Measurements from ENCODE around the gene NAP1L4.
A peak's percentile ranks its signal among the peaks of the same experiment; 100 is the strongest.
"Not testable (repeated sequence)": the region's sequence is repeated elsewhere in the genome, so short reads cannot be mapped to it uniquely, and the experiment has no call there.

The NAP1L4 gene

DNA sequence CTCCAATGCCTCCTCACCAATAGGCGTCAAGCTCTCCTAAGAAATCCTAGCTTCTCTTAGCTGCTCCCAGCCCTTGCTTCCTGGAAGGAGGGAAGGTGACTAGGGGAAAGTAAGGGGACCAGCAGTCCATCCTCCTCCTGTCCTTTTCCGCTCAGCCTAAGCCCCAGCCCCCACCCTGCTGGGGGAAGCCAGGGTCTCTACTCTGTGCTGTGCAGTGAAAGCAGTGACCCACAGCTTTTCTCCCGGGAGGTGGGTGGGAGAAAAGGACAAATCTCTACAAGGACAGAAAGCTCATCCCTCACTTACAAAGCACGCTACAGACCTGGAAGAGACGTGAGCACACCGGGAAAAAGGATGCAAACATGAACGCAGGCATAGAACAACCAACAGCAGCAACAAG, 32.0 kb downstream of the NAP1L4 start:
- DNase-seq (ENCODE audit: low read depth, low spot score), result no peak

DNA sequence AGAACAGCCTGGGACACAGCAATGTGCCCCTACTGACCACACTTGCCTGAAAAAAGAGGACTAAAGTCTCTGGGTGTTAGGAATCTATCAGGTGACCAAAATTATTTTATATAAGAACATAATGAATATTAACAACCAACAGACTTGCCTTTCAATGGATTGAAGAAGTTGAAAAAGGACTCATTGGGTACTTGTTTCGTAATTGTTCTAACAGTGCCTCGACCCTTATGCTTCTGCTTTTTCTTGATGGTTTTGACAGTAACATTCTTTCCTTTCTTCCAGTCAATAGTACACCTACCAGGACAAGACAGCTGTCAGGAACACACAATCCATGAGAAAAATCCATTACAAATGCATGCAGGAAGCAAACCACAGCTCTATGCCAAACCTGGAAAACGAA, 33.9 kb downstream of the NAP1L4 start:
- no peak for DNase-seq (ENCODE audit: low read depth, low spot score)

DNA sequence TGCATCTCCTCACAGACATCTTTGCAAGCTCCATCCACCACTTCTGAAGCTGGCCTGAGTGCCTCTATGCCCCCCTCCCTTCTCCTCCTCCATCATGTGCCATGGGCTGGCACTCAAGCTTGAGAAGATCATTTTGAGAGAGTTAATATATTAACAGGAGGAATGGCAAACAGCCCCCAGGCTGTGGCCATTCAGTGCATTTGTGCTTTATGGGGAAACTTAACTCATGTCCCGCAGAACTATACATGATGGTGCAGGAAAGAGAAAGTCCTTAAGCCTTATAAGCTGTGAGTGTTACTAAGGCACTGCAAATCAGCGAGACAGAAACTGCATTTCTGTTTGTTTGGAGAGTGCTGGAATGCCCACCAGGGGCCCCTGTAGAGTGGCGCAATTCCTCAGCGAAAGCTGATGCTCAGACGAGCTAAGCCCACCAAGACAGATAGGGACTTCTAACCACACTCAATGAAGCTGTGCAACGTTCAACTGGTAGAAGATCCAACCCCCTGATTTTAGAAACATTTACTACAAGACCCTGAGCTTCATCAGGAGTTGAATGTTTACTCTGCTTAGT, 36.1 kb downstream of the NAP1L4 start:
- no peak for DNase-seq (ENCODE audit: low read depth, low spot score)

DNA sequence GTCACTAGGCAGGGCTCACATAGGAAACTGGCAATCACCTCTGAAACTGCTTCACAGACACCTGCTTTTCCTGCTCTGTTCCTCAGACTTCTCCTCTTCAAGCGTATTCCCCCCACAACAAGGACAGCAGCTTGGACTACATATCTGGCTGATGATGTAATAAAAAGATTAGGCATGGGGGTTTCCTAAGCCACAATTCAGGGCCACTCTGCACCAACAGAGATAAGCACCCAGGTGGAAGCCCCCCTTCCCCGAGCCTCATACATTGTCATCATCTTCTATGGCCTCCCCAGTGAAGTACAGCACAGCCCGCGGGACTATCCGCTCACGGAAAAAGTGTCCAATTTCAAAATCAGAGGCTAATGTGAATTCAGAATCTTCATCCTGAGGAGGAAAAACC, 37.9 kb downstream of the NAP1L4 start:
- DNase-seq (ENCODE audit: low read depth, low spot score), result no peak

DNA sequence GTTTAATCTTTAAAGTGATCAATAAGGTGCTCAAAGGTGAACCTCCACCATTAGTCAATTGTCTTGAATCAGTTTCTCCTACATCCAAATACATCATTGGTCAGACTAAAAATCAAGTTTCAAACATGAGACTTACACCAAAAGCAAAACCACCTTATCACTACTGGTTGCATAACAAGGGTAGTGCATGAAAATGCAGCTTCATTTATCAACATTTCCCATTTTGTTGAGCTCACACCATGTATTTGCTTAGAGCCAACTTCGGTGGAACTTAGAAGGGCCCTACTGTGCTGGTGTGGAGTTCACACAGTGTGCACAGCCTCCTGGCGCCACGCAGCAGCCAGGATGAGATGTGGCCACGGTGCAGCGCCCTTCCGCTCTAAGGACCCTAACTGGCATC, 39.8 kb downstream of the NAP1L4 start:
- no peak for DNase-seq (ENCODE audit: low read depth, low spot score)

DNA sequence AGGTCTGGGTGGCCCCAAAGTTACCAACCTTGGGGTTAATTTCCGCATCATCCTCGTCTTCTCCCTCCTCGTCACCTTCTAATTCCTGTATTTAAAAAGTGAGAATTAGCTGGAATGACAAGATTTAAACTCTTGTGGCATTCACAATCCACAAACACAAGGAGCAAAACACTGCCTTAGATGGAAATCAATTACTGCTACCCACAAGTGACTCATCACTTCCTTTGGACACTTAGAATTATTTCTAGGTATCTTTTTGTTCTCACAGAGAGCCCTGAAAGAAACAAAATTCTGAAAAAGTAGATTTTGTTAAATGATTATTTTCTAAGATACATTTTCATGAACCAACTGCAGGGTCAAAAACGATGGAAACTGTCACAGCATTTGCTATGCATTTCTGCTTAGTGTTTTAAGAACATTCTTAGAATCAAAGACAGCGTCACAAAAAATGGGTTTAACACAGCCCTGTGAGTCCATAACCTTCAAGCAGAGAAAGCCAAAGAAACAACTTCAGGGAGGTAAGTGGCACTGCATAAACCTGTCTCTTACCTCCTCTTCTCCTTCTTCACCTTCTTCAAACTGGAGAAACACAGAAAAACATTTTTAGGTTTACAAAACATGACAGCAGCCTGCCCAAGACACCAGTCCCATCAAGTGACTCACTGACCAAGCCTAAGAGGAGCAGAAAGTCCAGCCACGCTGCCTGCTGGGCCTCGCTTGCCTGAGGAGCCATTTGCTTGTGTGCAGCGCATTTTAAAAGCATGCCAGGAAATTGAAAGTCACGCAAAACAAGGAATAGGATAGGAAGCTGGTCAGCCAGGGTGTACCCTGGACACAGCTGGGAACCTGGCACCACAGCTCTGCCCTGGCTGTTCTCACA, 40.7 kb downstream of the NAP1L4 start:
- DNase-seq (ENCODE audit: low read depth, low spot score), result peak; percentile 79

DNA sequence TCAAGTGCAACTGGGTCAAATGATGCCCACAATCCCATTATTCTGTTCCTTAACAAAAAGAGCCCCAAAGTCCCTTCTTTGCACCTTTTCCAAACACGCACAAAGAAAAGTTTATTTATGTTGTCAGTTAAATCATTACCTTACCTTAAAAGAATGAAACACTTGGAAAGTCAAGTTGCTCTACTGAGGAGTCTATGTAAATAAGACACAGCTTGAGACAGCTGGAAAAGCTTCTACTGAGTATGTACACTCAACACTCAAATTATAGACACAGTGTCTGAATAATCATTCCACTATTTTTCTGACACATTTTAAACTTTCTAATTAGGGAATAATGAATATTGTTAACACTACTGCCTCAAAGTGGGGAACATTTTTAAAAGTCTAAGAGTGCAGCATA, 41.3 kb downstream of the NAP1L4 start:
- DNase-seq (ENCODE audit: low read depth, low spot score), result no peak

DNA sequence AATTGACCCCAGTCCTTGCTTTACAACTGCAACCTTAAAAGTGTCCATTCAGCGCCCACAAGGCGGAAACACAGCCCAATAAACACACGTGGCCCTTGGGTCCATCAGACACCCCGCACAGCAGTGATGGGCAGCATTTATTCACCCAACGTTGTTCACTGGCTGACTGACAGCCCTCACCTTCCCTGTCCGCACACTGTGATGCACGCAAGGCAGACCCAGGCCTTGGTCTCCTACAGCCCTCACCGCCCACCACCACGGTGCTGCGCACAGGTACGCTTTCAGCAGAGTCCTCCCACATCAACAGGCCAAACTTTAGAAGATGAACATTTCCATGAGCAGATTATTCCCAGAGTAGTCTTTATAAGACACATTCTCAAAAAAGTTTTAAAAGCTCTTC, 42.2 kb downstream of the NAP1L4 start:
- no peak for DNase-seq (ENCODE audit: low read depth, low spot score)

DNA sequence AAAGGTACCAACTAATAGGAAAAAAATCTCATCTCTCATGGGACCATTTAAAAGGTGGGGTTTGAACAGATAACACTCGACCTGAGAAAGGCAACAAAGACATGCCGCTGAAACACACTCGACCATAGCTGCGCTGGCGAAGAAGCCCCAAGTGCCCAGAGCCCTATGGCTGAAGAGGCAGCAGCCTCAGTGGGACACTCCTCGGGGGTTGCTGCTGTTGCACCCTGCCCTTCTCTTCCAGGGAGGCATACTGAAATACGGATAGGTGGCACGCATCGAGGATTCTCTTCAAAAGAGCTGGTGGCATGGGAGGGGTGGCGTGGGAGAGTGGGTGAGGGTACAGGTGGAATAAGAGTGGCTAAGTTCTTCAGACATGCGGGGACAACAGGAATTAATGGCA, 44.4 kb downstream of the NAP1L4 start:
- no peak for DNase-seq (ENCODE audit: low read depth, low spot score)

DNA sequence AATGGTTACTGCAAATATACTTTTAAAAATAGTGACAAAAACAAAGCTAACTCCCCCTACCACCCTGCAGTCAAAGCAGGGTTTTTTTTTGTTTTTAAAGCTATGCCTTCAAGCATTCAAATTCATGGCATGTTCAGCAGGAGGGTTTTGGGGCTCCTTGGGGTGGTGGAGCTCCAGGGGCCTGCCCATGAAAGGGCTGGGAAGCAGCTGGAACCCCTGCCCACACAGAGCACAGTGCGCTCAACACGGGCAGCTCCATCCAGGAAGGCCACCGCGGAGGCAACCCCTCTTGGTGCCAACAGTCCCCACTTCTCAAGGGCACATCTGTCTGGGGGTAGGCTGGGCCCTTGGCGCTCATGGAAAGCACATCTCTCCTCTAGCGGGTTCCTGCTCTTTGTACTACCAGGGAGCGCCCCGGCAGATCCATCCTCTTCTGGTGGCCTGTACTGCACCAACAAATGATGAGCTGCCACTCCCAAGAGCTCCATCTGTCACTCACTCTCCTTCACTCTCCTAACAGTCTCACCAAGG, 46.3 kb downstream of the NAP1L4 start:
- DNase-seq (ENCODE audit: low read depth, low spot score), result no peak

DNA sequence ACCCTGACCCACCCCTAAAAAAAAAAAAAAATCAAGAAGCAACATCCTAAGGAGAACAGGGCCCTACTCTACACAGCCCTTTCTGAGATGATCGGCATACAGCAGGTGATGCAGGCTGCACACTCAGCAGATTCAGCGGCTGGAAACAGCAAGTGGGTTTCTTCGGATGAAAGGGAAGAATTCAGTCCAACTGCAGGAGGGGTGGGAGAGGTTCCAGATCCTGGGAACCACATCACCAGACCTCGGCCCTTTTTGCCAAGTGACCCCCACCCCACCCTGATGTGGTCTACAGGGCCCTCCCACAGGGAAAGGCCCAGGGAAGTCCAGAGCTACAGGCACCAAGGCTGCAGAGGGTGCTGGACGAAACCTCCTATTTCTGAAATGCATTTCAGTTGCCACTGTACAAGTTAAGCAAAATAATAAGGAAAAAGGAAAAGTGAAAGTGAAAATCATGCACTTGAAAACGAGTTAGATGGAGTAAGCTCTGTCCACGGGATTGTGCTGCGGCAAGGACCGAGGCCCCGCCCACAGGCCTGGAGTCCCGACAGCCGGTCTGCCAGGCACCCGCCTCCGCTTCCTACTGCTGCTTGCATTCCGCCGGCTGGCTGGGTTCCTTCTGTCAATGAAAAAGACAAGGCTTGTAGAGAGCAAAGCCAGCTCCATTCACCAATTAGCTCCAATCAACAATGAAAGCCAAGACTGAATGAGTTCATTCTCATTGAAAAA, 46.9 kb downstream of the NAP1L4 start:
- peak; percentile 96 for DNase-seq (ENCODE audit: low read depth, low spot score)

DNA sequence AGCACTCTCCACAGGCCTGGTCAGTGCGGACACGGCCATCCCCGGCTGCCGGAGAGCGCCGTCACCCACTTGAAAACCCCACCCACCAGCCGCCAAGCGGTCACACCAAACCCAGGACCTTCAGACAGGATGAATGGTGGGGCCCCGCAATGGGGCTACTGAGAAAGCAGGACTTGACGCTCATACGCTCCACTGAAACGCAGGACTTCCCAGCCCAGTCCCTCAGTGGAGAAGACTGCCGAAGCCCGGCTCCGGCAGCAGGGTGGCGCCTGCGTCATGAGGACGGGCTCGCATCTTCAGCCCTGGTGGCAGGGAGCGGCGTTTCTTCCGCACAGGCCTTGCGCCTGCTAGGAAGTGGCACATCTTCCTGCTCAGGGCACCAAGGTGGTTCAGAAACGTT, 47.6 kb downstream of the NAP1L4 start:
- DNase-seq (ENCODE audit: low read depth, low spot score), result peak; percentile 53

DNA sequence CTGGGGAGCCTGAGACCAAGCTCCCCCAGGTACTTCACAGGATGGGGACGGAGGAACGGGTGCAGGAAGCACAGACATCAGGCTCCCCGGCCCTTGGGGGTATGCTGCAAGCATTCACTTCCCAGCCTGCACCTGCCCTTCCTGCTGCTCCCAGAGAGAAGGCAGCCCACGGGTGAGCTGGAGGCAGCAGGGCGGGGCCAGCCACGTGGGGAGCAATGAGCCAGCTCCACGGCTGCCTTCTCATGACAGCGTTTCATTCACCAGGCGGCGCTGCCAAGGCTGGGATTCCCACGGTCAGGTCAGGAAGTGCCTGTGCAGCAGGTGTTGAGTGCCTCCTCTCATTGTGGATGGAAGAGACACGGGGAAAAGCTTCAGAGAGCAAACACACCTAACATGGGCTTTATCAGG, 48.4 kb downstream of the NAP1L4 start:
- no peak for DNase-seq (ENCODE audit: low read depth, low spot score)

DNA sequence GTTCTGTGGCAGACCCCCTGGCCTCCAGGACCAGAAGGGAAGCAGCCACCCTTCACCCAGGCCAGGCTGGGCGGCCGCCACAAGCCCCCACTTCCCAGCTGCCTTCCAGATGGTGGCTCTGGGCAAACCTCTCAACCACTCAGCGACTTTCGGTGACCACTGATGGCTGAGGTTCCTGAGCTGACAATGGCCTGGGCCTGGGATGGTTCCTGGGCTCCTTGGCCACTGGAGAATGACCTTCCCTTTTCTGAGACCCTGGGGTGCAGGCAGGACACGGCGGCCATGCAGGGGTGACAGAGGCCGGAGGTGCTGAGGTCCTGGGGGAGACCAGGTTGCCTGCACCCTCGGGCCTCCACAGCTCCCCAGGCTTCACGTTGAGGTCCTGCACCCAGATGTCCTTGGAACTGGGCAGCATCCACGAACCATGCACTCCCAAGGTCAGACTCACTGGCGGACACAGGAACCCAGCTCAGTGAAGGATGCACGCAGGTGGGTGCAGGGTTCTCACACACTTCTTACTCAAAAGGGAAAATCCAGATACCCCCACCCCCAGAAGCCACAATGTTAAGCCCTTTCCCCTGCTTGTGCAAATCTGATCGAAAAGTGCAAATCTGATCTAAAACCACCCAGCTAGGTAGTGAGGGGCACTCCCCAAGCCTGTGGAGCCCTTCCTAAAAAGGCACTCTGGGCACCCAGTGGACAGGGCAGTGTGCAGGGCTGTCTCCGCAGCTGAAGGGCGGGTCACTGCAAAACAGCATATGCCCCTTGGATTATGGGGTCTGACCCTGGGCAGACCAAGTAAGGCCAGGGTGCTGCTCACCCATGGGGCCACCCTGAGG, 49.0 kb downstream of the NAP1L4 start:
- DNase-seq (ENCODE audit: low read depth, low spot score), result no peak

DNA sequence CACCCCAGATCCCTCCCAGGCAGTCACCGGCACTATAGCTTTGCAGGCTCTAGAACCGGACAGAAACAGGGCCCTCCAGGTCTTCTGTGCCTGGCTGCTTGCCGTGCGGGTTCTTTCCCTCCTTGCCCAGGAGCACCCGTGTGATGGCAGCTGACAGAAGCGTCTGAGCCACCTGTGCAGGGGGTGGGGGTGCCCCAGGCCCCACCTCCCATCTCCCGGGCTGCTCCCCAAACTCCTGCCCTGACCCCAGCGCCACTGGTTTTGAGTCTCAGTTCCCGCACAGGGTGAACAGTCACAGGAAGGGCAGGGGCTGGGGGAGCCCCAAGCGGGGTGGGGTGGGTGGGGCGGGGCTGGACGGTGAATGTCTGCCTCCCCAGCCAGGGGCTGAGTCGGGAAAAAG, 49.7 kb downstream of the NAP1L4 start:
- no peak for DNase-seq (ENCODE audit: low read depth, low spot score)

DNA sequence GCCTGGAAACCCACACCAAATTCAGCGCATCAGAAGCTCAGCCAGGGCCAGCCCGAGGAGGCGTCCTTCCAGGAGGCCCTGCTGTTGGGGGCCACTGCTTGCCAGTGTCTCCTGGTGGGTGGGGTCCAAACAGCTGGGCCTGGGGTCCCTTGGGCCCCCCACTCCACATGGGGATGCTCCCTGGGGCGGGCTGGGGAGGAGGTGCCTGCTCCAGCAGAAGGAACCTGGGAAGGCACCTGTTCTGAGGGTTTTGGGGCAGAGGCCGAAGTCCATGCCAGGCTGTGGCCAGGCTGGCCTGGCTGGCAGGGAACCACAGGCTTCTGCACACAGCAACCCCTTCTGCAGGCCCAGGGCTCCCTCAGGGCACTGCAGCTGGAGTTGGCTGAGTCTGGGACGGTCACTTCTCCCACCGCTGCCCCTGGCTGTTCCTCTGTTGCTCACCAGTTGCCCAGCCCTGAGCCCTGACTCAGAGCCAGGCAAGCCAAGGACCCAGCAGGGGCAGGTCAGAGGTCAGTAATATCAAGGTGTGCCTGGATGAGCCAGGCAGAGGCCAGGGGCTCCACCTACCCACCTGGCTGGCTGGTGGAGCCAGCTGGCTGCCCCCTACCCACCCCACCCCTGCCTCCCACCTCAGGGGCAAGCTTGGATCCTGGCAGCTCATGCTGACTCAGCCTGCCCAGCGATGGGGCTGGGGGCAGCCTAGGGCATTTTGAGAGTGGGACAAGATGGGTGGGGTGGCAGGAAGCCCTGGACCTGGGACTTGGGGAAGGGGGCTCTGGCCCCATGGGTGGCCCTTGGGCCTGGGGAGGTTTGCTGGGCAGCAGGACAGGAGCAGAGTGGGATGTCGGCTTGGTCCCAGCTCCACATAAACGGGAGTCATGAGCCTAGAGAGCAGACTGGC, 51.0 kb downstream of the NAP1L4 start:
- no peak for DNase-seq (ENCODE audit: low read depth, low spot score)

DNA sequence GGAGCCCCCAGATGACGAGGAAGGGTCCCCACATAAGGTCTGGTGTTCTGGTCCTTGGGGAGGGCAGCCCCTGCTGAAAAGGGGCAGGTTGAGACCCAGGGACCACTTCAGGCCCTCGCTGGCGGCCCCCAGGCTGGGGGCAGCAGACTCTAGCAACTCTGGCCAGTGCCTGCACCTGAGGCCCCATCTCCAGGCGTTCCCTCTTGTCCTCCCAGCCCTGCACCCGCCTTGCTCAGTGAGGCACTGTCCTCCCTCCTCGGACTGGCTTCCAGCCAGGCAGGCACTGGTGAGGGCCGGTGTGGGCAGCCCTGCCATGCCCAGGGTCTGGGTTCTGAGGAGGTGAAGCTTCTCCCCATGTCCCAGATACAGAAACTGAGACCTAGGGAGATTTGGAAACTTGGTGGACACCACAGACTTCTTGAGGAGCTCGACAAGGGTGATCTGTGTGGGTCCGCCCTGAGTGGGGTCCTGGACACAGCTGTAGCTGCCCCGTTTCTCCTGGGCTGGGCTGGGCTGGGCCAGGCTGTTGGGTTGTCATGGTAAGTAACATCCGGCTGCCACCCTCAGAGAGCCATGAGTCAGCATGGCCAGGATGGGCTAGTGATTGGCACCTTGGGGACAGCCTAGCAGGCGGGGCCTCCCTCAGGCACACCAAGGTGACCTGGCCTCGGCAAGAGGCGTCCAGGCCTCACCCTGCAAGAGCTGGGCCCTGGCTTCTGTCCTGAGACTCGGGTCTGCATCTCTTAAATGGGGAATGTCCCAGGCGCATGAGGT, 51.8 kb downstream of the NAP1L4 start:
- no peak for DNase-seq (ENCODE audit: low read depth, low spot score)

DNA sequence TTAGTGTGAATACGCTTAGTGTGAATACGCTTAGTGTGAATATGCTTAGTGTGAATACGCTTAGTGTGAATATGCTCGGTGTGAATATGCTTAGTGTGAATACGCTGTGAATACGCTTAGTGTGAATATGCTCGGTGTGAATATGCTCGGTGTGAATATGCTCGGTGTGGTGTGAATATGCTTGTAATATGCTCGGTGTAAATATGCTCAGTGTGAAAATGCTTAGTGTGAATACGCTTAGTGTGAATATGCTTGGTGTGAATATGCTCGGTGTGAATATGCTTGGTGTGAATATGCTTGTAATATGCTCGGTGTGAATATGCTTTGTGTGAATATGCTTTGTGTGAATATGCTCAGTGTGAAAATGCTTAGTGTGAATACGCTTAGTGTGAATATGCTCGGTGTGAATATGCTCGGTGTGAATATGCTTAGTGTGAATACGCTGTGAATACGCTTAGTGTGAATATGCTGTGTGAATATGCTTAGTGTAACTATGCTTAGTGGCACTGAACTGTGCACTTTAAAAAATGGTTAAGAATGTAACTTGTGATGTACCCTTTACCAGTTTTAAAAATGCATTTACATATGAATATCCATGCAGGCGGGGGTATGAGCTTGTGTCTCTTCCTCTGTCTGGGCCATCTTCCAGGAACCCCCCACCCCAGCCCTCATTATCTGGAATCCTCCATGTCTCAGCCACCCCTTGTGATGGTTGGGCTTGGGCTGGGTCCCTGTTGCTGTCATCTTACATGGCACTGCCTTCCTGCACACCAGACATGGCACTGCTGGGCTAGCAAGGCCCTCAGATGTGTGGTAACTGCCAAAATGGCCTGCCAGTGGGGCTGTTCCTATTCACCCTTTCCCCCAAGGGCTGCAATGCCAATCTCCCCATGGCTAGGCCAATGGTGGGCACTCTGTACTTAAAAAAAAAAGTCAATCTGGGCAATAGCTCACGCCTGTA, 53.4 kb downstream of the NAP1L4 start:
- DNase-seq (ENCODE audit: low read depth, low spot score), result not testable (repeated sequence)

Measured in astrocyte of the hippocampus (primary cell).